ENCODE results near the gene AGAP1.

DNA sequence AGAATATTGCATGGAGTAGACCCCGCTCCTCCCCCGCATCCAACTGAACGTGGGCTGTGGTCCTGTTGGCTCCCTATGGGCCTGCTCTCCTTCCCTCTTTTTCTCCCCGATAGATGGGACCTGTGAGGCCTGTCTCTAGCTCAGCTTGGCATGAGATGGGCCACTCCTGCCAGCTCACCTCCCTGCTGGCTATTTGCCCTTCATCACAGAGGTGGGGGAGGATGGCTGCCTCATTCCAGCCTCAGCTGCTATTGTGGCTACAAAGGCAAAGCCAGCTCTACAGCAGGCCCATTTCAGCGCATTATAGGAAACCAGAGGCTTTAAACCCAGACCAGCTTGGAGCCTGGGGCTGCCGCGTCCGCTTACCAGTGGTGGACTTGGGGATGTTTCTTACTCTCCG lies 360.4 kb downstream of the AGAP1 start:
- TF ChIP-seq, protein P1, sequence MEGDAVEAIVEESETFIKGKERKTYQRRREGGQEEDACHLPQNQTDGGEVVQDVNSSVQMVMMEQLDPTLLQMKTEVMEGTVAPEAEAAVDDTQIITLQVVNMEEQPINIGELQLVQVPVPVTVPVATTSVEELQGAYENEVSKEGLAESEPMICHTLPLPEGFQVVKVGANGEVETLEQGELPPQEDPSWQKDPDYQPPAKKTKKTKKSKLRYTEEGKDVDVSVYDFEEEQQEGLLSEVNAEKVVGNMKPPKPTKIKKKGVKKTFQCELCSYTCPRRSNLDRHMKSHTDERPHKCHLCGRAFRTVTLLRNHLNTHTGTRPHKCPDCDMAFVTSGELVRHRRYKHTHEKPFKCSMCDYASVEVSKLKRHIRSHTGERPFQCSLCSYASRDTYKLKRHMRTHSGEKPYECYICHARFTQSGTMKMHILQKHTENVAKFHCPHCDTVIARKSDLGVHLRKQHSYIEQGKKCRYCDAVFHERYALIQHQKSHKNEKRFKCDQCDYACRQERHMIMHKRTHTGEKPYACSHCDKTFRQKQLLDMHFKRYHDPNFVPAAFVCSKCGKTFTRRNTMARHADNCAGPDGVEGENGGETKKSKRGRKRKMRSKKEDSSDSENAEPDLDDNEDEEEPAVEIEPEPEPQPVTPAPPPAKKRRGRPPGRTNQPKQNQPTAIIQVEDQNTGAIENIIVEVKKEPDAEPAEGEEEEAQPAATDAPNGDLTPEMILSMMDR (IDR thresholded peaks at IDR 0.05): no peak
- TF ChIP-seq POLR2A (IDR thresholded peaks at IDR 0.05): no peak
- TF ChIP-seq POLR2AphosphoS5 (IDR thresholded peaks at IDR 0.05): no peak
